HCT116 (cell line): ENCODE measurements around the gene ACSS2. TPM values are rescaled to one million over a fixed set of nuclear protein-coding genes. Genes with fewer than 3 reads are reported as not detected.

Experiments used
- ATAC-seq: fragments of 200-7000 bp; cut with Tn5 transposase; 2 replicates; pipeline ENCODE4 v1.9.1; 2020; ENCODE audit warnings: mild to moderate bottlenecking, moderate library complexity
- BruUV-seq: library from RNA; stranded (reverse); fragments of 400-500 nt; replicated peaks from 2 replicates; lab custom pipeline; 2021; lab: Mats Ljungman, UMichigan
- CTCF ChIA-PET: fragments of 300-600 bp; sonication (Branson Sonifier 250); formaldehyde crosslinking; loops from one replicate; lab custom pipeline; 2021; ENCODE audit warnings: antibody characterized with exemption; lab: Charles Lee
- POLR2A ChIA-PET: fragments of 300-600, 350-600 bp; sonication (Branson Sonifier 250); formaldehyde crosslinking; loops from one replicate; lab custom pipeline; 2021; ENCODE audit warnings: antibody characterized with exemption; lab: Charles Lee
- RAD21 ChIA-PET, 2 experiments: fragments of 300-600 bp; sonication (Branson Sonifier 250); formaldehyde crosslinking; loops; one replicate each; lab custom pipeline; 2023; ENCODE audit warnings: low total read pairs in 2 of 2; ENCODE audit not compliant: uncharacterized antibody in 2 of 2, unreplicated experiment in 2 of 2, low non-redundant PET in 1 of 2; lab: Charles Lee
- DNase-seq: peaks from one replicate; pipeline ENCODE4 v3.0.0-alpha.2; 2010; ENCODE audit warnings: low read depth, low spot score
- H2AFZ ChIP-seq: fragments of 200-600 bp; shearing (Covaris generic), sonication (generic); 2 replicates; pipeline ENCODE4 v1.6.1; 2017; ENCODE audit warnings: low read depth, mixed run types, mixed read lengths, antibody characterized with exemption, low read length; ENCODE audit not compliant: poor library complexity, severe bottlenecking
- H3K27ac ChIP-seq: 2 replicates; pipeline ENCODE4 v1.5.1; 2012; ENCODE audit warnings: low read depth, low read length
- H3K27me3 ChIP-seq: fragments of 200-600 bp; sonication (generic); 2 replicates; pipeline ENCODE4 v1.6.1; 2016; ENCODE audit warnings: mixed run types, low read length, mixed read lengths; ENCODE audit not compliant: insufficient read depth
- H3K36me3 ChIP-seq, 2 experiments: fragments of 200-500 bp in 1 of 2; fragments of 200-600 bp in 1 of 2; sonication (Bioruptor generic) in 1 of 2; sonication (generic) in 1 of 2; 2 replicates each; pipeline versions ENCODE4 v1.5.1 to v1.6.1; 2014 to 2016; ENCODE audit warnings: low read length in 2 of 2, inconsistent platforms in 1 of 2, mixed read lengths in 1 of 2, mixed run types in 1 of 2; ENCODE audit not compliant: insufficient read depth in 2 of 2, control insufficient read depth in 1 of 2
- H3K4me1 ChIP-seq, 2 experiments: fragments of 200-600 bp in 1 of 2; sonication (generic) in 1 of 2; 2 replicates each; pipeline versions ENCODE4 v1.5.1 to v1.6.1; 2012 to 2017; ENCODE audit warnings: low read length in 2 of 2, inconsistent platforms in 1 of 2, mild to moderate bottlenecking in 1 of 2, mixed read lengths in 1 of 2, mixed run types in 1 of 2, moderate library complexity in 1 of 2; ENCODE audit not compliant: insufficient read depth in 2 of 2, control insufficient read depth in 1 of 2
- H3K4me2 ChIP-seq: fragments of 200-600 bp; sonication (generic); 2 replicates; pipeline ENCODE4 v1.6.1; 2017; ENCODE audit warnings: mixed run types, low read length, mixed read lengths
- H3K4me3 ChIP-seq, 2 experiments: fragments of 200-600 bp in 1 of 2; sonication (generic) in 1 of 2; replicated peaks in 1 of 2; 2 replicates each; pipeline ENCODE4 v1.5.1; 2011 to 2016; ENCODE audit warnings: low read length in 2 of 2, control low read depth in 1 of 2, low read depth in 1 of 2, mild to moderate bottlenecking in 1 of 2, mixed read lengths in 1 of 2, mixed run types in 1 of 2
- H3K79me2 ChIP-seq: fragments of 200-600 bp; sonication (generic); 2 replicates; pipeline ENCODE4 v1.6.1; 2017; ENCODE audit warnings: mild to moderate bottlenecking, mixed run types, low read length, moderate library complexity, mixed read lengths; ENCODE audit not compliant: insufficient read depth
- H3K9ac ChIP-seq: fragments of 200-600 bp; sonication (generic); 2 replicates; pipeline ENCODE4 v1.6.1; 2016; ENCODE audit warnings: low read length, mixed read lengths
- H3K9me2 ChIP-seq: fragments of 200-600 bp; sonication (generic), shearing (Covaris generic); 2 replicates; pipeline ENCODE4 v1.6.1; 2017; ENCODE audit warnings: mixed run types, mild to moderate bottlenecking, moderate library complexity; ENCODE audit not compliant: insufficient read depth
- H3K9me3 ChIP-seq, 2 experiments: fragments of 200-500 bp in 1 of 2; fragments of 200-600 bp in 1 of 2; sonication (Bioruptor generic) in 1 of 2; sonication (generic) in 1 of 2; 2 replicates each; pipeline ENCODE4 v1.6.1; 2014 to 2017; ENCODE audit warnings: low read length in 2 of 2, mixed read lengths in 2 of 2, inconsistent platforms in 1 of 2, low read depth in 1 of 2, mild to moderate bottlenecking in 1 of 2, mixed run types in 1 of 2, moderate library complexity in 1 of 2; ENCODE audit not compliant: control insufficient read depth in 1 of 2, insufficient read depth in 1 of 2
- H4K20me1 ChIP-seq: fragments of 200-600 bp; sonication (generic), shearing (Covaris generic); 2 replicates; pipeline ENCODE4 v1.6.1; 2017; ENCODE audit warnings: mixed run types, mild to moderate bottlenecking, moderate library complexity; ENCODE audit not compliant: insufficient read depth
- CTCF ChIP-seq, 3 experiments: fragments of 200-600 bp in 1 of 3; sonication (generic) in 1 of 3; IDR thresholded peaks in 2 of 3; conservative IDR thresholded peaks in 1 of 3; 2 replicates each; pipeline ENCODE4 v1.5.1; 2012 to 2017; ENCODE audit warnings: low read depth in 2 of 3, low read length in 2 of 3, antibody characterized with exemption in 1 of 3, borderline replicate concordance in 1 of 3, control low read depth in 1 of 3, mild to moderate bottlenecking in 1 of 3, mixed read lengths in 1 of 3, mixed run types in 1 of 3, moderate library complexity in 1 of 3; ENCODE audit not compliant: insufficient read depth in 1 of 3
- EZH2 ChIP-seq: fragments of 200-600 bp; sonication (generic); IDR thresholded peaks from 2 replicates; pipeline ENCODE4 v1.6.1; 2017; ENCODE audit warnings: antibody characterized with exemption, mixed run types
- POLR2A ChIP-seq: IDR thresholded peaks from 2 replicates; pipeline ENCODE4 v1.7.0; 2011; ENCODE audit warnings: borderline replicate concordance; ENCODE audit not compliant: insufficient read depth, insufficient read length; ENCODE audit errors: extremely low read depth
- SP1 ChIP-seq: IDR thresholded peaks from 2 replicates; pipeline ENCODE4 v1.6.1; 2012; ENCODE audit warnings: low read depth
- TCF7L2 ChIP-seq: IDR thresholded peaks from 2 replicates; pipeline ENCODE4 v1.7.0; 2011; ENCODE audit warnings: borderline replicate concordance, inconsistent platforms; ENCODE audit not compliant: insufficient read depth, insufficient read length; ENCODE audit errors: extremely low read depth
- YY1 ChIP-seq: IDR thresholded peaks from 2 replicates; pipeline ENCODE4 v1.6.1; 2011; ENCODE audit warnings: low read length, low read depth, moderate library complexity, mild to moderate bottlenecking; ENCODE audit not compliant: insufficient replicate concordance; ENCODE audit errors: extremely low read depth
- intact Hi-C: fragments of 100-400 bp; cut with micrococcal nuclease; formaldehyde crosslinking; loops from 2 replicates; pipeline ENCODE4 v1.10.0; 2022
- total RNA-seq: library from RNA; stranded (reverse); gene quantifications from one replicate; pipeline ENCODE4 v1.2.1, GENCODE V29; 2021; ENCODE audit not compliant: unreplicated experiment
- TF ChIP-seq, protein P1 (sequence below): IDR thresholded peaks from 2 replicates; pipeline ENCODE4 v1.6.1; 2012
- TF ChIP-seq, protein P2 (sequence below): IDR thresholded peaks from 2 replicates; pipeline ENCODE4 v1.6.1; 2011; ENCODE audit warnings: mild to moderate bottlenecking, low read length, moderate library complexity; ENCODE audit not compliant: insufficient replicate concordance; ENCODE audit errors: extremely low read depth

Gene ACSS2
- total RNA-seq, 1 experiment from 2014 or later = 71.7 TPM

DNA sequence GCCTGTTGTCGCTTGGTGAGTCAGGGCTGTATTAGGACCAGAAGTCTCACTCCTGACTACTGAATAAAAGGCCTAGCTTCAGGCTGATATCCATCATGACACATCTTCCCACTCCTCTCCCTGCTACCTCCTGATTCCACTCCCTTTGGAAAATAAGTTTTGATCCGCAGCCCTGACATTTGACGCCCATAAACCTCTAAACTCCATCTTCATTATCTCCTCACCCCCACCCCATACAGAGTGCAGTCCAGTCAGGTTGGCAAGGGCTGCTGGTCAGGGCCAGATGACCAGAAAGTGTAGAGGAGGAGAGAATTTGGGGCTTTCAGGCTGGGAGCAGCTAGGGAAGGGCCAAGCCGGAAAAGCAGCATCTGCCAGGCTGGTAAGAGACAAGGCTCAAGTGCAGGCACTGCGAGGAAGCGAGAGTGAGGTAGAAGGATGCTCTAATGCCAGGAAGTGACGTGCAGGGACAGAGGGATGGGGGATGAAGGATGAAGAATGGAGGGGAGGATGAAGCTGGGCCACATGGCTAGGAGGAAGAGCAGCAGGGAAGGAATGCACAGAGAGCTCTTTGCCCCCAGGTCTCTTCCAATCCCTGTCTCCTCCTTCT, 5.0 kb upstream of the ACSS2 start:
- Histone ChIP-seq H3K9me2 (no peaks in the 10 kb centered on the region), H3K9me3 (no peaks in the 10 kb centered on the region), H3K9ac (no peak overlapping the region), H3K4me2 (no peak overlapping the region; the same call in 1 of the 2 replicates), H3K79me2 (no peaks in the 10 kb centered on the region), H3K4me3 (no peak overlapping the region), H3K4me1 (peaks cover 20 to 41% of the 10 kb centered on the region in 2 experiments), H3K36me3 (no peaks in the 10 kb centered on the region), H3K27ac (no peak overlapping the region), H2AFZ (no peak overlapping the region), H4K20me1 (no peaks in the 10 kb centered on the region), H3K27me3 (no peaks in the 10 kb centered on the region)
- TF ChIP-seq EZH2 = no peak
- TF ChIP-seq TCF7L2 = no peak
- TF ChIP-seq SP1 = no peak
- TF ChIP-seq, protein P1, sequence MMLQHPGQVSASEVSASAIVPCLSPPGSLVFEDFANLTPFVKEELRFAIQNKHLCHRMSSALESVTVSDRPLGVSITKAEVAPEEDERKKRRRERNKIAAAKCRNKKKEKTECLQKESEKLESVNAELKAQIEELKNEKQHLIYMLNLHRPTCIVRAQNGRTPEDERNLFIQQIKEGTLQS = no peak
- TF ChIP-seq, protein P2, sequence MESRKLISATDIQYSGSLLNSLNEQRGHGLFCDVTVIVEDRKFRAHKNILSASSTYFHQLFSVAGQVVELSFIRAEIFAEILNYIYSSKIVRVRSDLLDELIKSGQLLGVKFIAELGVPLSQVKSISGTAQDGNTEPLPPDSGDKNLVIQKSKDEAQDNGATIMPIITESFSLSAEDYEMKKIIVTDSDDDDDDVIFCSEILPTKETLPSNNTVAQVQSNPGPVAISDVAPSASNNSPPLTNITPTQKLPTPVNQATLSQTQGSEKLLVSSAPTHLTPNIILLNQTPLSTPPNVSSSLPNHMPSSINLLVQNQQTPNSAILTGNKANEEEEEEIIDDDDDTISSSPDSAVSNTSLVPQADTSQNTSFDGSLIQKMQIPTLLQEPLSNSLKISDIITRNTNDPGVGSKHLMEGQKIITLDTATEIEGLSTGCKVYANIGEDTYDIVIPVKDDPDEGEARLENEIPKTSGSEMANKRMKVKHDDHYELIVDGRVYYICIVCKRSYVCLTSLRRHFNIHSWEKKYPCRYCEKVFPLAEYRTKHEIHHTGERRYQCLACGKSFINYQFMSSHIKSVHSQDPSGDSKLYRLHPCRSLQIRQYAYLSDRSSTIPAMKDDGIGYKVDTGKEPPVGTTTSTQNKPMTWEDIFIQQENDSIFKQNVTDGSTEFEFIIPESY = no peak
- no peak for TF ChIP-seq POLR2A
- TF ChIP-seq CTCF (IDR thresholded peaks at IDR 0.05 in 2 of 3, conservative IDR thresholded peaks at IDR 0.05 in 1 of 3; ENCODE audit: borderline replicate concordance in 1 of 3, insufficient read depth in 1 of 3, low read depth in 2 of 3, low read length in 2 of 3) = no peak
- no peak for TF ChIP-seq YY1
- DNase-seq (no peak), ATAC-seq (no peak)
- no TSS peak for BruUV-seq
- ChIA-PET POLR2A (no interaction called here), RAD21 (no interaction called here), CTCF (interaction anchor here (0.9 to 3.4 kb wide), 2 partner anchors 130 to 221 kb away, joined by 3 to 19 read pairs; partner anchors contain the start of gene TRPC4AP)
- intact Hi-C loops = loop anchor here (5.0 to 10.0 kb wide), 2 partner anchors 216 to 393 kb away; no protein-coding TSS in a partner anchor
